ENCODE results near the gene ACOX1. TPM values are rescaled to one million over a fixed set of nuclear protein-coding genes. Genes with fewer than 3 reads are reported as not detected.

Gene ACOX1
- total RNA-seq, 1 experiment from 2014 or later: 50.2 TPM

GRCh38 chr17:76023900-76024237 lies 44.9 kb upstream of the ACOX1 start:
- DNase-seq (ENCODE audit: low read depth, low spot score): no peak
- no peaks in the 10 kb centered on the region for H4K20me1 ChIP-seq (ENCODE audit: insufficient read depth)
- no peak overlapping the region for H3K9ac ChIP-seq (ENCODE audit: low read length)
- ChIA-PET CTCF (no interaction called here), POLR2A (no interaction called here), RAD21 (ENCODE audit: low non-redundant PET in 1 of 2, low total read pairs in 2 of 2, uncharacterized antibody in 2 of 2, unreplicated experiment in 2 of 2) (interaction anchor here in 1 of 2 experiments (0.6 kb wide), 1 partner anchor 152 kb away, joined by 3 read pairs; no protein-coding TSS in a partner anchor)
- ATAC-seq: no peak
- intact Hi-C loops (cut with micrococcal nuclease): no loop called here
- H3K4me2 ChIP-seq (ENCODE audit: low read length): no peak overlapping the region
- peaks cover 18 to 24% of the 10 kb centered on the region in 2 experiments for H3K36me3 ChIP-seq (ENCODE audit: control insufficient read depth in 1 of 2, insufficient read depth in 2 of 2, low read length in 2 of 2)
- H3K9me3 ChIP-seq (ENCODE audit: control insufficient read depth in 1 of 2, insufficient read depth in 1 of 2, low read depth in 1 of 2, low read length in 2 of 2): no peaks in the 10 kb centered on the region
- no TSS peak for BruUV-seq (replicated peaks)
- H3K4me3 ChIP-seq (replicated peaks in 1 of 2; ENCODE audit: low read depth in 1 of 2, low read length in 2 of 2): no peak overlapping the region
- peaks cover 21 to 35% of the 10 kb centered on the region in 2 experiments for H3K4me1 ChIP-seq (ENCODE audit: control insufficient read depth in 1 of 2, insufficient read depth in 2 of 2, low read length in 2 of 2)
- H3K27me3 ChIP-seq (ENCODE audit: insufficient read depth, low read length): no peaks in the 10 kb centered on the region
- peak overlapping the region; percentile 11; the same call in 1 of the 2 replicates for H3K27ac ChIP-seq (ENCODE audit: low read depth, low read length)
- peaks cover 36% of the 10 kb centered on the region for H3K79me2 ChIP-seq (ENCODE audit: insufficient read depth, low read length)
- TF ChIP-seq ELF1 (IDR thresholded peaks at IDR 0.05; ENCODE audit: borderline replicate concordance, low read depth) (no peak), SRF (IDR thresholded peaks at IDR 0.05; ENCODE audit: low read depth) (no peak), CEBPB (IDR thresholded peaks at IDR 0.05; ENCODE audit: low read depth) (no peak), FOSL1 (IDR thresholded peaks at IDR 0.05; ENCODE audit: low read depth) (no peak), EZH2 (IDR thresholded peaks at IDR 0.05) (no peak), ATF3 (IDR thresholded peaks at IDR 0.05) (no peak), EGR1 (IDR thresholded peaks at IDR 0.05; ENCODE audit: low read depth) (no peak), POLR2AphosphoS5 (IDR thresholded peaks at IDR 0.05; ENCODE audit: low read depth, low read length) (no peak), TCF7L2 (IDR thresholded peaks at IDR 0.05; ENCODE audit: borderline replicate concordance, extremely low read depth, insufficient read depth, insufficient read length) (no peak), EZH2phosphoT487 (IDR thresholded peaks at IDR 0.05; ENCODE audit: borderline replicate concordance) (no peak), JUND (IDR thresholded peaks at IDR 0.05) (no peak), ZFX (IDR thresholded peaks at IDR 0.05) (no peak)
- no peak overlapping the region for H2AFZ ChIP-seq (ENCODE audit: low read depth, low read length, poor library complexity, severe bottlenecking)
- H3K9me2 ChIP-seq (ENCODE audit: insufficient read depth): no peaks in the 10 kb centered on the region

All from HCT116 (cell line).